ENCODE data around the gene MYRF.

The MYRF gene

DNA sequence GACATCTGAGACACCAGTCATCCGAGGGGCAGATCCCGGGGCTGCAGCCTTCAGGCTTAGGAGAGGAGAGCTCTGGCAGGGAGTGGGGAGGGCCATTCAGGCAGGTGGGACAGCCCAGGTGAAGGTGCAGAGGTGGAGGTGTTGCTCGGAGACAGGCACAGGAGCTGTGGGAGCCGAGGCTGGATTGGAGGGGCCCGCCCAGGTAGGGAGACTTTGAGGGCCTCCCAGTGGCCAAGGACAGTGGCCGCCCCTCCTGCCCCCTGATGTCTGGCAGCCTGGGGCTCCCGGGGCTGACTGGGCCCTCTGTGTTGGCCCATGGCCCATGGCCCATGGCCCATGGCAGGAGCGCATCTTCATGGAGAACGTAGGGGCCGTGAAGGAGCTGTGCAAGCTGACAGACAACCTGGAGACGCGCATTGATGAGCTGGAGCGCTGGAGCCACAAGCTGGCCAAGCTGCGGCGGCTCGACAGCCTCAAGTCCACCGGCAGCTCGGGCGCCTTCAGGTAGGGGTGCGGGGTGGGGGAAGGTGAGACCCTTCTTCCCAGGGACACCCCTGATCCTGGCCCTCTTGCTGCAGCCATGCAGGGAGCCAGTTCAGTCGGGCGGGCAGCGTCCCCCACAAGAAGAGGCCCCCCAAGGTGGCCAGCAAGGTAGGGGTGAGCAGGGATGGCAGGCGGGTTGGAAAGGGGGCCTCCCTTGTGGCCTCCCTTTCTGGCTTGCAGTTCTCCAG is 26.6 kb downstream of the MYRF start:
- no peak overlapping the region for H3K4me3 ChIP-seq (ENCODE audit: low read depth, low read length)
- TF ChIP-seq, protein P1, sequence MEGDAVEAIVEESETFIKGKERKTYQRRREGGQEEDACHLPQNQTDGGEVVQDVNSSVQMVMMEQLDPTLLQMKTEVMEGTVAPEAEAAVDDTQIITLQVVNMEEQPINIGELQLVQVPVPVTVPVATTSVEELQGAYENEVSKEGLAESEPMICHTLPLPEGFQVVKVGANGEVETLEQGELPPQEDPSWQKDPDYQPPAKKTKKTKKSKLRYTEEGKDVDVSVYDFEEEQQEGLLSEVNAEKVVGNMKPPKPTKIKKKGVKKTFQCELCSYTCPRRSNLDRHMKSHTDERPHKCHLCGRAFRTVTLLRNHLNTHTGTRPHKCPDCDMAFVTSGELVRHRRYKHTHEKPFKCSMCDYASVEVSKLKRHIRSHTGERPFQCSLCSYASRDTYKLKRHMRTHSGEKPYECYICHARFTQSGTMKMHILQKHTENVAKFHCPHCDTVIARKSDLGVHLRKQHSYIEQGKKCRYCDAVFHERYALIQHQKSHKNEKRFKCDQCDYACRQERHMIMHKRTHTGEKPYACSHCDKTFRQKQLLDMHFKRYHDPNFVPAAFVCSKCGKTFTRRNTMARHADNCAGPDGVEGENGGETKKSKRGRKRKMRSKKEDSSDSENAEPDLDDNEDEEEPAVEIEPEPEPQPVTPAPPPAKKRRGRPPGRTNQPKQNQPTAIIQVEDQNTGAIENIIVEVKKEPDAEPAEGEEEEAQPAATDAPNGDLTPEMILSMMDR (IDR thresholded peaks at IDR 0.05; ENCODE audit: insufficient read depth, low read depth, low read length, missing control alignments) = no peak
- no peak for DNase-seq (ENCODE audit: low read depth)

DNA sequence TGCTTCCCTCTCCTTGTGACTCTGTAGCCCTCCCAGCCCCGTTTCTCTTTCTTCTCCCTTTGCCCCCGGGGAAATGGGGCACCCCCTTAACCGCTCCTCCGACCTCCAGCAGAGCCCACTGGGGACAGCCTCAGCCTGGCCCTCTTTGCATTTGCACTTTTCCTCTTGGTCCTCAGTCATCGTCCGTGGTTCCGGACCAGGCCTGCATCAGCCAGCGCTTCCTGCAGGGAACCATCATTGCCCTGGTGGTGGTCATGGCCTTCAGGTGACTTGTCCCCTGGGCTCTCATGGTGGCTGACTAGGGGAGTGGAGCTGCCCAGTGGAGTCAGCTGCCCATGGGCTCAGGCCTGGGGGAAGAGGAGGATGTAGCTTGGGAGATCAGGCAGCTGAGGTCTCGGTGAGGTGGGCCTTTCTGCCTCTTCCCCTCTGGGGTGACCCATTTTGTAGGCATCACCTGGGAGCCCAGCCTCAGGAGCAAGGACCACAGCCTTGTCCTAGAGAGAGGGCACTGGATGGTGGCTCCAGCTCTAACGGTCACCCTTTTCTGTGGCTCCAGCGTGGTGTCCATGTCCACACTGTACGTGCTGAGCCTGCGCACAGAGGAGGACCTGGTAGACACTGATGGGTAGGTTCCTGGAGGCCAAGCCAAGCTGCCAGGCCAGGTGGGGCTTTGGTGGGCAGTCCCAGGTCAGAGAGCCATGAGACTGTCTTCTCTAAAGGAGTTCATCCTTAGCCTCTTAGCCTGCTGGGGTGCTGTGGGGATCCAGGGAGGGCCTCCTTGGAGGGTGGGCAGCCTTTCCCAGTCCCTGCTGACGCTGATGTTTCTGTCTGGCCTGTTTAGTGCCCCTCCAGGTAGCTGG is 27.5 kb downstream of the MYRF start:
- TF ChIP-seq, protein P1 (IDR thresholded peaks at IDR 0.05; ENCODE audit: insufficient read depth, low read depth, low read length, missing control alignments) = no peak
- no peak for DNase-seq (ENCODE audit: low read depth)
- no peak overlapping the region for H3K4me3 ChIP-seq (ENCODE audit: low read depth, low read length)

DNA sequence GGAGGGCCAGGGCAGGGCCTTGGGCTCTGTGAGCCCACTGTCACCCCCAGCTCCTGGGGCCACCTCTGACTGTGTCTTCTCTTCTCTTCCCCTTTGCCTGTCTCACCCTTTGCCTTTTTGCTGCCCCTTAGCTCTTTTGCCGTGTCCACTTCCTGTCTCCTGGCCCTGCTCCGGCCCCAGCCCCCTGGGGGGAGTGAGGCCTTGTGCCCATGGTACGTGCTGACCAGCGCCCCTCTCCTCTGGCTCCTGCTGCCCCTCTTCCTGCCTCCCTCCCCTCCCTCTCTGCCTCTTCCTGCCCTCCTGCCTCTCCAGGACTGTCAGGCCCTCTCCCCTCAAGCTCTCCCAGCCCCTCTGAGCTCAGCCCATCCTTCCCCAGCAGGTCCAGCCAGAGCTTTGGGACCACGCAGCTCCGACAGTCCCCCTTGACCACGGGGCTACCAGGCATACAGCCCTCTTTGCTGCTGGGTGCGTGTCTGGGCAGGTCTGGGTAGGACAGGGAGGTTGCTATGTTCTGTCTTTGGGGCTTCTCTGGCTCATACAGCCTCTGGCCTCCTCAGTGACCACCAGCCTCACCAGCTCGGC is 28.2 kb downstream of the MYRF start:
- TF ChIP-seq, protein P1 (IDR thresholded peaks at IDR 0.05; ENCODE audit: insufficient read depth, low read depth, low read length, missing control alignments) = no peak
- DNase-seq (ENCODE audit: low read depth) = no peak
- H3K4me3 ChIP-seq (ENCODE audit: low read depth, low read length) = no peak overlapping the region

DNA sequence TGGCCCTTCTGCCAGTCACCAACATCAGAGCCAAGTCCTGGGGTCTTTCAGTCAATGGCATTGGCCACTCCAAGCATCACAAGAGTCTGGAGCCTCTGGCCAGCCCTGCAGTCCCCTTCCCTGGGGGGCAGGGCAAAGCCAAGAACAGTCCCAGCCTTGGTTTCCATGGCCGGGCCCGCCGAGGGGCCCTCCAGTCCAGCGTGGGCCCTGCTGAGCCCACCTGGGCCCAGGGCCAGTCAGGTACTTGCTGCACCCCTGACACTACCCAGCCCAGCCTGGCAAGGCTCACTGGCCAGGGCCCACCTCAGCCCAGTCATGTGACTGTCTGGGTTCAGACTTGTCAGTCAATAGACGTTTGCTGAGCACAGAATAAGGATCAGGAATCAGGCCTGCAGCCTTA is 29.1 kb downstream of the MYRF start:
- TF ChIP-seq, protein P1 (IDR thresholded peaks at IDR 0.05; ENCODE audit: insufficient read depth, low read depth, low read length, missing control alignments) = no peak
- DNase-seq (ENCODE audit: low read depth) = no peak
- H3K4me3 ChIP-seq (ENCODE audit: low read depth, low read length) = no peak overlapping the region

DNA sequence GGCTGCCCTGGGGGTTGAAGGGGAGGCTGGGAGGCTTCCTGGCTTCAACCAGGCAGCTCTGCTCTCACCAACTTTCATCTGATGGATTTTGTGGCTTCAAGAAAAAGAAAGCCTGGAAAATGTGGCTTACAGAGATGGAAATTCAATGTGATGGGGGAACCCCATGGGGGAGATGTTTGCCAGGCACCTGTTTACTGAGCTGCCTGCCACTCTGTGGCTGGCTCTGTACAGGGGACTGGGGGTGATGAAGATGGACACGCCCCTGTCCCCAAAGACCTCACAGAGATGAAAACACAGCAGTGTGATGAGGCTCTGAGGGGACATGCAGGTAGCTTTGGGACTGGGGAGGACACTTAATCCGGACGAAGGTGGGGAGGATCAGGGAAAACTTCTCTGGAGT is 29.9 kb downstream of the MYRF start:
- DNase-seq (ENCODE audit: low read depth) = no peak
- TF ChIP-seq, protein P1 (IDR thresholded peaks at IDR 0.05; ENCODE audit: insufficient read depth, low read depth, low read length, missing control alignments) = no peak
- no peak overlapping the region for H3K4me3 ChIP-seq (ENCODE audit: low read depth, low read length)

DNA sequence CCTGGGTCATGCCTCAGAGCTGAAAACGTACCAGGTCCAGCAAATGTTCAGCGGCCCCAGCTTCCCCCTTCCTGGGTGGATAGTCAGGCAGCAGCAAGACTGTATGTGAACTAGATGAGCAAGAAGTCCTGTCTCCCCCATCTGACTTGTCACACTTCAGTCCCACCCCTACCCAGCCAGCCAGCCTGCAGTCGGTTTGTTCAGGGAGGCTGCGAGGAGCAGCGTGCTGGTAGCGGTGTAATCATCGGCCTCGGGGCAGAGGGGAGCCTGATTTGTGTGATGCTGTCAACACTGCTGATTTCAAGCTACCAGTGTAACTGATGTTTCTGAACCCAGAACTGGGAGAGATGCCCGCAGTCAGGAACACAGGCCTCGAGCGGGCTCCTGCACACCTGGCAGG is 30.4 kb downstream of the MYRF start:
- H3K4me3 ChIP-seq (ENCODE audit: low read depth, low read length) = no peak overlapping the region

More for the DNA sequence above, 30.4 kb downstream of the MYRF start:
- no peak for DNase-seq (ENCODE audit: low read depth)
- TF ChIP-seq, protein P1 (IDR thresholded peaks at IDR 0.05; ENCODE audit: insufficient read depth, low read depth, low read length, missing control alignments) = no peak
